Endothelial cell of umbilical vein (primary cell): ENCODE measurements around the gene LYPLAL1. TPM values are rescaled to one million over a fixed set of nuclear protein-coding genes. Genes with fewer than 3 reads are reported as not detected.
"Not testable (repeated sequence)": the region's sequence is repeated elsewhere in the genome, so short reads cannot be mapped to it uniquely, and the experiment has no call there.

Experiments
- BruUV-seq: library from RNA; stranded (reverse); fragments of 400-500 nt; replicated peaks from 2 replicates; lab custom pipeline; 2021; lab: Mats Ljungman, UMichigan
- CTCF ChIA-PET: fragments of 300-600, 350-600 bp; sonication (Branson Sonifier 250); formaldehyde crosslinking; loops from one replicate; lab custom pipeline; 2021; ENCODE audit warnings: antibody characterized with exemption, inconsistent platforms; lab: Charles Lee
- POLR2A ChIA-PET: fragments of 300-600, 350-600 bp; sonication (Branson Sonifier 250); formaldehyde crosslinking; loops from one replicate; lab custom pipeline; 2021; ENCODE audit warnings: antibody characterized with exemption, inconsistent platforms; lab: Charles Lee
- DNase-seq: peaks from one replicate; pipeline ENCODE4 v3.0.0-alpha.2; 2011; ENCODE audit warnings: low read depth, low spot score
- FAIRE-seq: peaks from 2 replicates; lab custom pipeline; 2011; peaks lifted over from hg19 to GRCh38; lab: Jason Lieb, UNC
- H2AFZ ChIP-seq: 2 replicates; pipeline ENCODE4 v1.6.0; 2012; ENCODE audit warnings: low read depth, low read length, control low read depth, inconsistent platforms
- H3K27ac ChIP-seq: 2 replicates; pipeline ENCODE4 v1.5.1; 2011; ENCODE audit warnings: low read depth, mild to moderate bottlenecking, control low read depth, low read length, moderate library complexity; ENCODE audit not compliant: insufficient read depth
- H3K27me3 ChIP-seq, 2 experiments: 2 replicates each; pipeline versions ENCODE4 v1.6.0 to v1.6.1; 2011; ENCODE audit warnings: low read length in 2 of 2, mixed read lengths in 1 of 2; ENCODE audit not compliant: control insufficient read depth in 2 of 2, insufficient read depth in 2 of 2
- H3K36me3 ChIP-seq, 2 experiments: 2 replicates in 1 of 2; 3 replicates in 1 of 2; pipeline ENCODE4 v1.5.1; 2011; ENCODE audit warnings: low read length in 2 of 2, mild to moderate bottlenecking in 1 of 2, moderate library complexity in 1 of 2; ENCODE audit not compliant: control insufficient read depth in 2 of 2, insufficient read depth in 2 of 2; ENCODE audit errors: extremely low read depth in 1 of 2
- H3K4me1 ChIP-seq: 3 replicates; pipeline ENCODE4 v1.5.1; 2011; ENCODE audit warnings: mild to moderate bottlenecking, low read length; ENCODE audit not compliant: control insufficient read depth, insufficient read depth; ENCODE audit errors: extremely low read depth
- H3K4me2 ChIP-seq: 2 replicates; pipeline ENCODE4 v1.6.1; 2011; ENCODE audit warnings: low read length, control low read depth, mixed read lengths; ENCODE audit not compliant: insufficient read depth
- H3K4me3 ChIP-seq, 3 experiments: fragments of 200-600 bp in 1 of 3; sonication (generic), shearing (Covaris generic) in 1 of 3; replicated peaks in 1 of 3; 2 replicates each; pipeline ENCODE4 v1.5.1; 2011 to 2016; ENCODE audit warnings: control low read depth in 3 of 3, low read length in 3 of 3, mild to moderate bottlenecking in 2 of 3, inconsistent platforms in 1 of 3, low read depth in 1 of 3, moderate library complexity in 1 of 3; ENCODE audit not compliant: insufficient read depth in 1 of 3
- H3K79me2 ChIP-seq: 2 replicates; pipeline ENCODE4 v1.6.0; 2012; ENCODE audit warnings: low read length, inconsistent platforms; ENCODE audit not compliant: control insufficient read depth, insufficient read depth
- H3K9ac ChIP-seq: replicated peaks from 2 replicates; pipeline ENCODE3; 2011; ENCODE audit warnings: low read length, control low read depth; ENCODE audit not compliant: insufficient read depth; ENCODE audit errors: extremely low read depth
- H3K9me1 ChIP-seq: replicated peaks from 3 replicates; pipeline ENCODE4 v1.6.0; 2011; ENCODE audit warnings: mild to moderate bottlenecking, low read length; ENCODE audit not compliant: control insufficient read depth, insufficient read depth; ENCODE audit errors: extremely low read depth
- H3K9me3 ChIP-seq: replicated peaks from 2 replicates; pipeline ENCODE4 v1.5.1; 2012; ENCODE audit warnings: low read length, inconsistent platforms; ENCODE audit not compliant: control insufficient read depth, insufficient read depth
- H4K20me1 ChIP-seq: replicated peaks from 2 replicates; pipeline ENCODE3; 2011; ENCODE audit warnings: mild to moderate bottlenecking, low read length; ENCODE audit not compliant: control insufficient read depth, insufficient read depth; ENCODE audit errors: extremely low read depth
- EZH2 ChIP-seq: IDR thresholded peaks from 2 replicates; pipeline ENCODE4 v1.6.1; 2012; ENCODE audit warnings: borderline replicate concordance, low read depth, mild to moderate bottlenecking, moderate library complexity, low read length, inconsistent platforms; ENCODE audit not compliant: severe bottlenecking
- FOS ChIP-seq: IDR thresholded peaks from 2 replicates; pipeline ENCODE4 v1.6.1; 2011; ENCODE audit warnings: mild to moderate bottlenecking, low read length, moderate library complexity, borderline replicate concordance; ENCODE audit not compliant: insufficient read depth
- GATA2 ChIP-seq: IDR thresholded peaks from 2 replicates; pipeline ENCODE4 v1.7.0; 2011; ENCODE audit warnings: low read depth, mild to moderate bottlenecking, moderate library complexity, mixed read lengths, low read length; ENCODE audit not compliant: insufficient read length, insufficient read depth
- JUN ChIP-seq: IDR thresholded peaks from 2 replicates; pipeline ENCODE4 v1.6.1; 2011; ENCODE audit warnings: borderline replicate concordance, low read depth; ENCODE audit not compliant: insufficient read length, insufficient read depth
- MYC ChIP-seq: IDR thresholded peaks from one replicate; pipeline ENCODE4 v1.6.1; 2011; ENCODE audit warnings: mild to moderate bottlenecking, low read depth, low read length
- POLR2A ChIP-seq: IDR thresholded peaks from 2 replicates; pipeline ENCODE4 v1.6.1; 2012; ENCODE audit warnings: low read depth, mild to moderate bottlenecking, control low read depth, low read length
- POLR2AphosphoS5 ChIP-seq: IDR thresholded peaks from 2 replicates; pipeline ENCODE4 v1.6.1; 2012; ENCODE audit warnings: low read depth, mild to moderate bottlenecking, control low read depth, low read length, moderate library complexity; ENCODE audit not compliant: insufficient read depth
- dilution Hi-C: fragments of 300-500 bp; cut with MboI; formaldehyde crosslinking; loops from one replicate; pipeline ENCODE4 v1.15.0; 2019; ENCODE audit warnings: low sequenced_read_pairs; ENCODE audit not compliant: extremely low pct_ligation_motif_present
- intact Hi-C: fragments of 100-400 bp; cut with micrococcal nuclease; formaldehyde crosslinking; loops from one replicate; pipeline ENCODE4 v1.10.0; 2022
- polyA plus RNA-seq, 4 experiments: library from polyadenylated mRNA; depleted of rRNA in 3 of 4; stranded (reverse) in 3 of 4; unstranded in 1 of 4; fragments of >200 nt; gene quantifications; 2 replicates each; pipeline versions ENCODE4 v1.2.1 to v1.2.3, GENCODE V29; 2011 to 2012; ENCODE audit warnings: missing spikeins in 1 of 4
- total RNA-seq: library from RNA; stranded (reverse); gene quantifications from 2 replicates; pipeline ENCODE4 v1.2.3, GENCODE V29; 2021
- TF ChIP-seq, protein P1 (sequence below): IDR thresholded peaks from 2 replicates; pipeline ENCODE4 v1.6.1; 2011; ENCODE audit not compliant: insufficient read depth, insufficient read length
- TF ChIP-seq, protein P2 (sequence below), 2 donors: IDR thresholded peaks; 1 replicate in 1 of 2; 2 replicates in 1 of 2; pipeline ENCODE4 v1.5.1; 2011; ENCODE audit warnings: low read length in 2 of 2, mild to moderate bottlenecking in 2 of 2, moderate library complexity in 2 of 2, control low read depth in 1 of 2, inconsistent platforms in 1 of 2, low read depth in 1 of 2; ENCODE audit not compliant: insufficient read depth in 1 of 2; ENCODE audit errors: extremely low read depth in 1 of 2

LYPLAL1 gene
- total and polyA plus RNA-seq, 2 donors (not counting 3 experiments of a cell fraction or from before 2014, with no cell fraction given): 7.4 to 25.4 TPM

DNA sequence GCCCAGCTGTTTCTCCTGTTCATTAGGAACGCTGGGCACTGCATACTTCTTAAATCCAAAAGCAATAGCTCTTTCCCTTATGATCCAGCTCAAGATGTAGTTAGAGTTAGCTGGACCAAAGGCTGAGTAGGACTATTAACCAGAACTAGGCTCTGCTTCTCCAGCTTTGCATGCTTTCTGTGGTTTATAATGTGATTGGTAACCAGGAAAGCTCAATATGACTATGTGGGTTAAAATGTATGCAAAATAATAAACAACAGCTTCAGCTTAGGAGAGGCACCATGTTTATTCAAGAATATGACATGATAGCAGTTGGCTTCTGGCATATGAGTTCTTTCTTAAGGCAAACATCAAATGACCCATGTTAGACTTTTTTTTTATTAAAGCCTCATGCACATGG is 73.8 kb downstream of the LYPLAL1 start:
- DNase-seq (no peak), FAIRE-seq (no peak)
- H3K4me1 ChIP-seq: no peaks in the 10 kb centered on the region
- dilution Hi-C loops: no loop called here
- no peak overlapping the region for H2AFZ ChIP-seq
- CTCF ChIA-PET: interaction anchor here (1.0 kb wide), 1 partner anchor 12 kb away, joined by 3 read pairs; no protein-coding TSS in a partner anchor
- no peak overlapping the region for H3K4me2 ChIP-seq
- H3K27ac ChIP-seq: no peak overlapping the region
- no peaks in the 10 kb centered on the region for H3K36me3 ChIP-seq
- H3K4me3 ChIP-seq: no peak overlapping the region
- no peaks in the 10 kb centered on the region for H3K9me1 ChIP-seq
- TF ChIP-seq POLR2AphosphoS5 (no peak), MYC (no peak), GATA2 (no peak), JUN (no peak), POLR2A (no peak), EZH2 (no peak), FOS (no peak)
- TF ChIP-seq, protein P1, sequence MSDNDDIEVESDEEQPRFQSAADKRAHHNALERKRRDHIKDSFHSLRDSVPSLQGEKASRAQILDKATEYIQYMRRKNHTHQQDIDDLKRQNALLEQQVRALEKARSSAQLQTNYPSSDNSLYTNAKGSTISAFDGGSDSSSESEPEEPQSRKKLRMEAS: no peak
- TF ChIP-seq, protein P2, sequence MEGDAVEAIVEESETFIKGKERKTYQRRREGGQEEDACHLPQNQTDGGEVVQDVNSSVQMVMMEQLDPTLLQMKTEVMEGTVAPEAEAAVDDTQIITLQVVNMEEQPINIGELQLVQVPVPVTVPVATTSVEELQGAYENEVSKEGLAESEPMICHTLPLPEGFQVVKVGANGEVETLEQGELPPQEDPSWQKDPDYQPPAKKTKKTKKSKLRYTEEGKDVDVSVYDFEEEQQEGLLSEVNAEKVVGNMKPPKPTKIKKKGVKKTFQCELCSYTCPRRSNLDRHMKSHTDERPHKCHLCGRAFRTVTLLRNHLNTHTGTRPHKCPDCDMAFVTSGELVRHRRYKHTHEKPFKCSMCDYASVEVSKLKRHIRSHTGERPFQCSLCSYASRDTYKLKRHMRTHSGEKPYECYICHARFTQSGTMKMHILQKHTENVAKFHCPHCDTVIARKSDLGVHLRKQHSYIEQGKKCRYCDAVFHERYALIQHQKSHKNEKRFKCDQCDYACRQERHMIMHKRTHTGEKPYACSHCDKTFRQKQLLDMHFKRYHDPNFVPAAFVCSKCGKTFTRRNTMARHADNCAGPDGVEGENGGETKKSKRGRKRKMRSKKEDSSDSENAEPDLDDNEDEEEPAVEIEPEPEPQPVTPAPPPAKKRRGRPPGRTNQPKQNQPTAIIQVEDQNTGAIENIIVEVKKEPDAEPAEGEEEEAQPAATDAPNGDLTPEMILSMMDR (IDR thresholded peaks at IDR 0.05; ENCODE audit: extremely low read depth in 1 of 2, insufficient read depth in 1 of 2, low read depth in 1 of 2, low read length in 2 of 2): no peak
- H4K20me1 ChIP-seq: no peaks in the 10 kb centered on the region
- POLR2A ChIA-PET: no interaction called here
- H3K9ac ChIP-seq: no peak overlapping the region
- H3K27me3 ChIP-seq: no peaks in the 10 kb centered on the region
- intact Hi-C loops: no loop called here
- no TSS peak for BruUV-seq
- no peaks in the 10 kb centered on the region for H3K9me3 ChIP-seq
- H3K79me2 ChIP-seq: no peaks in the 10 kb centered on the region

DNA sequence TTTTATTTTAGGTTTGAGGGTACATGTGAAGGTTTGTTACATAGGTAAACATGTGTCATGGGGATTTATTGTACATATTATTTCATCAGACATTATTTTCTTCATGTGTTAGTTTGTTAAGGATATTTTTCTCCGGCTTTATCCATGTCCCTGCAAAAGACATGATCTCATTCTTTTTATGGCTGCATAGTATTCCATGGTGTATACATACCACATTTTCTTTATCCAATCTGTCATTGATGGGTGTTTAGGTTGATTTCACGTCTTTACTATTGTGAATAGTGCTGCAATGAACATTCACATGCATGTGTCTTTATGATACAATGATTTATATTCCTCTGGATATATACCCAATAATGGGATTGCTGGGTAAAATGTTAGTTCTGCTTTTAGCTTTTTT is 76.8 kb downstream of the LYPLAL1 start:
- H2AFZ ChIP-seq, H3K9me3 ChIP-seq, H3K9ac ChIP-seq, dilution Hi-C loops, H3K4me1 ChIP-seq, H4K20me1 ChIP-seq, FAIRE-seq, H3K36me3 ChIP-seq, BruUV-seq, H3K9me1 ChIP-seq, CTCF ChIA-PET, H3K27me3 ChIP-seq, intact Hi-C loops, DNase-seq, H3K27ac ChIP-seq, H3K79me2 ChIP-seq, H3K4me3 ChIP-seq, H3K4me2 ChIP-seq, POLR2A ChIA-PET: not testable (repeated sequence)
